Stimulated activated CD4-positive, alpha-beta T cell treated with anti-CD3 and anti-CD28 coated beads, Interleukin-2, amount 100 ng/mL, for 48 hours (primary cell): ENCODE measurements around the gene ANTXR1.

ENCODE experiments used
- DNase-seq, 2 donors: peaks; one replicate each; pipeline ENCODE4 v3.0.0-alpha.2; 2020

ANTXR1 gene

GRCh38 chr2:69013142-69013839 is at the start of gene ANTXR1:
ANTXR1 (plus strand) TSS chr2:69013179; CDS start chr2:69013500, 321 bp downstream.
- no peak for DNase-seq

DNA sequence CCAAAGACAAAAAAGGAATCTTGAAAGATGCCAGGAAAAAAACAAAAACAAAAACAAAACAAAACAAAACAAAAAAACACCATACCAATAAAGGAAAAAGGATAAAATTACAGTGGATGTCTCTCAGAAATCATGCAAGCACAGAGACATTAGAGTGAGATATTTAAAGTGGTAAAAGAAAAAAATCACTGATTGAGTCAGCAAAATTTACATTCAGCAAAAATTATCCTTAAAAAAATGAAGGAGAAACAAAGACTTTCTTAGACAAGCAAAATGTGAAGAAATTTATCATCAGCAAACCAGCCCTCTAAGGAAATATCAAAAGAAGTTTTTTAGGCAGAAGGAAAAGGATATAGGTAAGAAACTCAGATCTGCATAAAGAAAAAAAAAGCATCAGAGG is 48.7 kb upstream of the ANTXR1 start:
- DNase-seq: no peak

DNA sequence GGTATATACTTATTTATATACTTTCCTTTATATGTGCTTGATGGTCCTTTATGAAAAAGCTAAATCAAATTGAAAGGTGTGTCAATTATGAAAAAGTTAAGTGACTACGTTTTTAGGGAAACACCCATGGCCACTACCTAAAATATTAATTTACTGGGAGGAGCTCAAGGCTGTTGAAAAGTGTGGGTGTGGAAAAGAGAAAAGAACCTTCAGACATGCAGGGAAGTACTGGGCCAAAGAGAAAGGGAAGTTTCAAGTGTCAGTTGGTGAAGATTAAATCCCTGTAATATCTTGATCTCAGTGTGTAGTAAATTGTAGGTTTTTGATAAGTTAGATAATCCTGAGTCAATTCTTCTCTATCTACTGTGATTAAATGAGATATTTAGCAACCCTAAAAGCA is 44.8 kb upstream of the ANTXR1 start:
- no peak for DNase-seq

GRCh38 chr2:68969736-68970490 is 43.1 kb upstream of the ANTXR1 start:
- DNase-seq: no peak

DNA sequence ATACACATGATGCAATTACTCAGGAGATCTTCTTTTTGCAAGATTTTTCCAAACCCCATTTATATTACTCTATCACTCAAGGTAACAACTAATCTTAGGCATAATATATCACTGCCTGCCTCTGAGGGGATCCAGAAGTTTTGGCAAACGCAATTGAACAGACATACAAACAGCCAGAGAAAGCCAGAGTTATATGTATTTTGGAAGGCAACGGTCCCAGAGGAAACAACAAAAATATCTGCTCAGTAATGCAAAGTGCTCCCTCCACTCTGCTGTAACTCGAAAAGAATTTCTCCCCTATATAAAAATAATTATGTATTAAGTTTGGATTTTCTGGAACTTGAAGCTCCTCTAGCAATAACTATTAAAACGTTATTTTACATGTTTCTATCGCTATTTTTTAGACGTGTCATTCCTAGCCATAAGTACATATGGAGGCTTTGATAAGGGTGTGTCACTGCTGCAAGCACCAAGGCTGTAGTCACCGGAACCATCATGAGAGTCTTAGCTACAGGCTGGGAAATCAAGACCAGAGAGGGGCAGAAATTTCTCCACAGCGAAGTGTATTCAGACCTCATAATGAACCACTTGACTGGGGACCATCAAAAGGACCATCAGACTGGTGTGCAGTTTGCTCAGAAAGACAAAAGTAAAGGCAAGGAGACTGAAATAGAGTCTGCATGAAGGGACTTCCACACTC is 42.3 kb upstream of the ANTXR1 start:
- no peak for DNase-seq

DNA sequence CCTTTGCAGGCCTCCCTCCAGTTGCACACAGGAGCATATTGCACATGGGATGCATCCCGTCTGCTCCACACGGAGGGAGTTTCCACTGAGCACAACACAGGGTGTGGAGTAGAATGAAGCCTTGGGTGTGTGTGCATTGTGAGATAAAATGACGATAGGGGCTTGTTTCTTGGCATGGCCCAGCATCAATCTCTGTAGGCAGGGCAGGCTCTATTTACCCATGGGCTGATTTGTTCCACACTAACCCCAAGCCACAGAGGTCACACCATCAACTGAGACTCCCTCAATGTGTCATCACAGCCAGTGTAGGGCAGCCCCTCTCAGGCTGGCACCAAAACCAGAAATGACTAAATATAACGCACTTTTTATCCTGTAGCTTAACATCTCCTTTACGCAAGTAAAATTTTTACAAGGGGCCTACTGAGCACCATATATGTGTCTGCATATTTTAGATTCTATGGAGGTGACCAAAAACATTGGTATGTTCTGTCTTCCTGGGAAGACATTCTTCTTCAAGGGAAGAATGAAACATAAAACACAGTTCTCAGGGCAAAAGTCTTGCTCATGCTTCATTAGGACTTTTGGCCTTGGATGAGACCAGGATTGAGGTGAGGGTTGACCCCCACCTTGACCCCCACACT is 41.3 kb upstream of the ANTXR1 start:
- DNase-seq: no peak

DNA sequence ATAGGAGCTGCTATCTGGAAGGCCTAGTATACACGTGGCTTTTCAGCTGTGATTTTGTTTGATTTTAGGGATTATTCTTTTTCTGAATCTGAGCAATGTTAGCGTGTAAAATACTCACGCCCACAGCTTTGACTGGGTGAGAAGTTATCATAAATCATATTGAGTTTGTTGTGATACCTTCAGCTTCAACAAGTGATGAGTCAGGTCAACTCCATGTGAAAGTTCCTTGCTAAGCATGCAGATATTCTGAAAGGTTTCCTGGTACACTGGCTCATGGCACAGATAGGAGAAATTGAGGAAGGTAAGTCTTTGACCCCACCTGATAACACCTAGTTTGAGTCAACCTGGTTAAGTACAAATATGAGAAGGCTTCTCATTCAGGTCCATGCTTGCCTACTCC is 38.7 kb upstream of the ANTXR1 start, which contains the start of gene GKN1:
Gene GKN1, plus strand, starts transcription at position 386 of the 400 bp plus-strand sequence. CDS start 42 bp downstream, outside the sequence.
- no peak for DNase-seq

GRCh38 chr2:68974946-68975665 is 37.9 kb upstream of the ANTXR1 start:
- no peak for DNase-seq

DNA sequence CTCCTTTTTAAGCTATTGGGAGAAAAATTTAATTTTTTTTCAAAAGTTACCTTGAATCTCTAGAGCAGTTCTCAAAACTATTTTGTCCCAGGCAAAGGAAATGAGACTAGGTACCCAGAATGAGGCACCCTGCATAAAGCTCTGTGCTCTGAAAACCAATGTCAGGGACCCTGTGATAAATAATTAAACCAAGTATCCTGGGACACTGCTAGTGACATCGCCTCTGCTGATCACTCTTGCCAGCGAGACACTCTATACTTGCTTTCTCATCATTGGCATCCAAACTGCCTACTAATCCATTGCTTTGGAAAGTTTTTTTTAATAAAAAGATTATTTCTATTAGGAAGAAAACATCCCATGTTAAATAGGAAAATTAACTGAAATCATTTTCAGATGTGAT is 37.1 kb upstream of the ANTXR1 start:
- DNase-seq: no peak

DNA sequence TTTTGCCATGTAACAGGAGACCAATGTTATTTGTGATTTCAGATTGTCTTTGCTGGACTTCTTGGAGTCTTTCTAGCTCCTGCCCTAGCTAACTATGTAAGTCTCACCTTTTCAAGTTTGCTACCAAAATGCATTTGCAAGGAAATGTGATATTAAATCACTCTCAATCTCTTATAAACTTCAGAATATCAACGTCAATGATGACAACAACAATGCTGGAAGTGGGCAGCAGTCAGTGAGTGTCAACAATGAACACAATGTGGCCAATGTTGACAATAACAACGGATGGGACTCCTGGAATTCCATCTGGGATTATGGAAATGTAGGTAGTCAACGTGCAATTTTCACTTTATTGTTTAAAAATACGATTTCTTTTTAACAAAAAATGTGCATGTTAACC is 35.5 kb upstream of the ANTXR1 start:
- DNase-seq: no peak

- DNase-seq: no peak
These were observed 34.9 kb upstream of the ANTXR1 start for GRCh38 chr2:68978098-68978497.

GRCh38 chr2:68980956-68981355 is 32.0 kb upstream of the ANTXR1 start:
- no peak for DNase-seq

DNA sequence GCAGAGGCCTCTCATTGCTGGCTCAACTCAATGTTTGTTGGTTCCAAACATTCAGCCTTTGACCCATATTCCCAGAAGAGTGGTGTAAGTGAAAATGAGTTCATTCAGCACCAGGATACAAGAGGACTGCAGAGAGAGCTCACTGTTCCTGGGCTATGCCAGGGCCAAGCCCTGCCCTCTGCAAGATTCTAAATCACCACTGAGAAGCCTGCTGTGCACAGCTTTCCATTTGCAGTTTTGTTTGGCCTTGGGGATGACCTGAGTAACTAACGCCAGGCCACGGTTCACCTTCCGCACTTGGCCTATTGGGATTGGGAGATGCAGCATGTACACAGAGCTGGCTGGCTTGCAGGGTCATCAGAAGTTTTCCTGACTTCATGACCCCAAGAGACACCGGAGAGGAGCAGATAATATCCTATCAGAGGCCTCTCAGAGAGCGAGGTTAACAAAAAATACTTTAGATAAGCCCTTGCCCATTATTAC is 25.9 kb upstream of the ANTXR1 start:
- DNase-seq: no peak

DNA sequence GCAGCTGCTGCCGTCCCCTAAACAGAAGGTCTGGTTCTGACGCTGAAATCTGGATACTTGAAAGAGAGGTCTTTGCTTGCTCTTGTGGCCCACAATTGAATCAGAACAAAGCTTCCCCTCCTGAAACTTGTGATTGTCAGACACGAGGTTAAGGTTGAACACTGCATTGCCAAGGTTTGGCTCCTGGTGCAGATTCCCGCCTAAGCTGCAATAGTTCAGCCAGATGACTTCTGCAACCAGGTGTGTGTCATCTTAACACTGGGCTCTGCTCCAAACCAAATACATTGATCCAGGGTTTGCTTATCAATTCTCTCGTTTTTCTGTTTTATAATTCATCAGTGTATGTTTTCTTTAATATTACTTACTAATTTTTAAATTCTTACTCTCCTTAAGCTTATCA is 23.9 kb upstream of the ANTXR1 start:
- no peak for DNase-seq

GRCh38 chr2:68992341-68992740 is 20.6 kb upstream of the ANTXR1 start:
- no peak for DNase-seq

- DNase-seq: no peak
These were observed 20.0 kb upstream of the ANTXR1 start for GRCh38 chr2:68992933-68993332.

GRCh38 chr2:68993660-68994059 is 19.3 kb upstream of the ANTXR1 start:
- no peak for DNase-seq

GRCh38 chr2:68994864-68995263 is 18.1 kb upstream of the ANTXR1 start:
- DNase-seq: no peak

- DNase-seq: no peak
These were observed 17.1 kb upstream of the ANTXR1 start for GRCh38 chr2:68995916-68996315.

DNA sequence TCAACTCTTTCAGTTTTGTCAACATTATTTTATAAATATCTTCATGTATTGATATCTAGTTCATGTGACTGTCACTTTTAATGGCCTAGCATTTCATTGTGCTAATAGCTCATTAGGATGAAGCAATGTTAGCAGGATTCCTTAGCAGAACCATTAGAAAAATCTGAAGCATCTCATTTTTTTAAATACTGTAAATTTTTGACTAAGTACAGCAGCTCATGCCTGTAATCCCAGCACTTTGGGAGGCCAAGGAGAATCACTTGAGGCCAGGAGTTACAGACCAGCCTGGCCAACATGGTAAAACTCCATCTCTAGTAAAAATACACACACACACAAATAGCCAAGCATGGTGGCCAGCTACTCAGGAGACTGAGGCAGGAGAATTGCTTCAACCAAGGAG is 15.6 kb upstream of the ANTXR1 start:
- no peak for DNase-seq

- no peak for DNase-seq
These were observed 11.1 kb upstream of the ANTXR1 start for GRCh38 chr2:69001879-69002278.

DNA sequence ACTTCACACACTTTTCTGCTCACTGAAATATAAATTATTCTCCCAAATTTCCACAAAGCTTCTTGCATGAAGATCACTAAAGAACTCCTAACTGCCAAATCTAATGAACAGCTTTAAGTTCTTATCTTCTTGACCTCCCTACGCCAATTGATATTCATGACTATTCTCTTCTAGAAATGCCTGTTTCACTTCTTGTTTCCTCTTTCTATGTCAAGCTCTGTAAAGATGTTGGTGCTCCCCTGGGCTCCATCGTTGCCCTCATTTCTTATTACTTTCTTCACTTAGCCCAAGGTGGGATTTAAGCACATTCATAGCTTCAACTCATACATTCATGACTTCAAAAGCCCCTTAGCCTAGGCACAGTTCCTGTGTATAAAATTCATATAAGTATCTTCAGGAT is 9.2 kb upstream of the ANTXR1 start:
- no peak for DNase-seq
